HEK293T (cell line): ENCODE results near the gene CCND1.
"Not testable (repeated sequence)": the region's sequence is repeated elsewhere in the genome, so short reads cannot be mapped to it uniquely, and the experiment has no call there.

Source experiments
- ARNT ChIP-seq: fragments of 450-650 bp; IDR thresholded peaks from 2 replicates; pipeline ENCODE4 v1.6.1; 2017; ENCODE audit warnings: mild to moderate bottlenecking
- BHLHE40 ChIP-seq: fragments of 450-650 bp; IDR thresholded peaks from 2 replicates; pipeline ENCODE4 v1.6.1; 2016; ENCODE audit warnings: mild to moderate bottlenecking, moderate library complexity, borderline replicate concordance
- CTBP1 ChIP-seq: fragments of 450-650 bp; IDR thresholded peaks from 2 replicates; pipeline ENCODE4 v1.6.1; 2016; ENCODE audit warnings: borderline replicate concordance
- ELF4 ChIP-seq: fragments of 450-650 bp; IDR thresholded peaks from 2 replicates; pipeline ENCODE4 v1.6.1; 2017; ENCODE audit warnings: antibody characterized with exemption
- FOXA1 ChIP-seq: fragments of 450-650 bp; IDR thresholded peaks from 2 replicates; pipeline ENCODE4 v1.6.1; 2016; ENCODE audit warnings: mild to moderate bottlenecking
- FOXK2 ChIP-seq: fragments of 450-650 bp; IDR thresholded peaks from 2 replicates; pipeline ENCODE4 v1.6.1; 2016; ENCODE audit warnings: mild to moderate bottlenecking
- FOXM1 ChIP-seq: fragments of 450-650 bp; IDR thresholded peaks from 2 replicates; pipeline ENCODE4 v1.6.1; 2017; ENCODE audit warnings: mild to moderate bottlenecking, borderline replicate concordance
- HDGF ChIP-seq: fragments of 450-650 bp; IDR thresholded peaks from 2 replicates; pipeline ENCODE4 v1.6.1; 2017; ENCODE audit warnings: antibody characterized with exemption, borderline replicate concordance
- L3MBTL2 ChIP-seq: fragments of 450-650 bp; conservative IDR thresholded peaks from 2 replicates; pipeline ENCODE4 v1.6.1; 2016; ENCODE audit warnings: mild to moderate bottlenecking
- LEF1 ChIP-seq: fragments of 450-650 bp; IDR thresholded peaks from 2 replicates; pipeline ENCODE4 v1.6.1; 2017; ENCODE audit warnings: mild to moderate bottlenecking, borderline replicate concordance
- SP1 ChIP-seq: fragments of 450-650 bp; IDR thresholded peaks from 2 replicates; pipeline ENCODE4 v1.6.1; 2017
- SUZ12 ChIP-seq: fragments of 450-650 bp; IDR thresholded peaks from 2 replicates; pipeline ENCODE4 v1.6.1; 2016; ENCODE audit warnings: mild to moderate bottlenecking
- TARDBP ChIP-seq: fragments of 450-650 bp; IDR thresholded peaks from 2 replicates; pipeline ENCODE4 v1.6.1; 2016

DNA sequence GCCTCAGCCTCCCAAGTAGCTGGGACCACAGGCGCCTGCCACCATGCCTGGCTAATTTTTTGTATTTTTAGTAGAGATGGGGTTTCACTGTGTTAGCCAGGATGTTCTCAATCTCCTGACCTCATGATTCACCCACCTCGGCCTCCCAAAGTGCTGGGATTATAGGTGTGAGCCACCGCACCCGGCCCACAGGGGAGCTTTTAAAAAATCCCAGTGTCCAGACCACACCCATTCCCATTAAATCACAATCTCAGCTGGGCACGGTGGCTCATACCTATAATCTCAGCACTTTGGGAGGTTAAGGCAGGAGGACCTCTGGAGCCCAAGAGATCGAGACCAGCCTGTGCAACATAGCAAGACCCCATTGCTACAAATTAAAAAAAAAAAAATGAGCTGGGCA is 55.0 kb downstream of the CCND1 start:
- TF ChIP-seq FOXM1, FOXA1, BHLHE40, SP1, HDGF, ELF4, CTBP1, ARNT, L3MBTL2, SUZ12, LEF1, FOXK2, TARDBP: not testable (repeated sequence)
